A549 treated with AZD9567 at 1 μM for 4 hours (cell line): Measurements from ENCODE around the gene BGLAP. TPM values are rescaled to one million over a fixed set of nuclear protein-coding genes. Genes with fewer than 3 reads are reported as not detected.

ENCODE experiments used
- total RNA-seq: library from RNA; stranded (reverse); fragments of 200-300 nt; extraction: Qiagen RNA extraction; gene quantifications from 5 replicates; pipeline ENCODE4 v1.2.3, GENCODE V29; 2022; ENCODE audit not compliant: insufficient read depth

BGLAP gene
- total RNA-seq = 0.26 to 0.41 TPM (median 0.29 TPM) in 4 of 5 replicates, not detected in the other

DNA sequence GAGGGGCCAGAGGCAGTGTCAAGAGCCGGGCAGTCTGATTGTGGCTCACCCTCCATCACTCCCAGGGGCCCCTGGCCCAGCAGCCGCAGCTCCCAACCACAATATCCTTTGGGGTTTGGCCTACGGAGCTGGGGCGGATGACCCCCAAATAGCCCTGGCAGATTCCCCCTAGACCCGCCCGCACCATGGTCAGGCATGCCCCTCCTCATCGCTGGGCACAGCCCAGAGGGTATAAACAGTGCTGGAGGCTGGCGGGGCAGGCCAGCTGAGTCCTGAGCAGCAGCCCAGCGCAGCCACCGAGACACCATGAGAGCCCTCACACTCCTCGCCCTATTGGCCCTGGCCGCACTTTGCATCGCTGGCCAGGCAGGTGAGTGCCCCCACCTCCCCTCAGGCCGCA lies at the start of gene BGLAP:
TSS of gene BGLAP (plus strand) at position 259 of the 400 bp plus-strand sequence. CDS start at position 307, 48 bp downstream.

DNA sequence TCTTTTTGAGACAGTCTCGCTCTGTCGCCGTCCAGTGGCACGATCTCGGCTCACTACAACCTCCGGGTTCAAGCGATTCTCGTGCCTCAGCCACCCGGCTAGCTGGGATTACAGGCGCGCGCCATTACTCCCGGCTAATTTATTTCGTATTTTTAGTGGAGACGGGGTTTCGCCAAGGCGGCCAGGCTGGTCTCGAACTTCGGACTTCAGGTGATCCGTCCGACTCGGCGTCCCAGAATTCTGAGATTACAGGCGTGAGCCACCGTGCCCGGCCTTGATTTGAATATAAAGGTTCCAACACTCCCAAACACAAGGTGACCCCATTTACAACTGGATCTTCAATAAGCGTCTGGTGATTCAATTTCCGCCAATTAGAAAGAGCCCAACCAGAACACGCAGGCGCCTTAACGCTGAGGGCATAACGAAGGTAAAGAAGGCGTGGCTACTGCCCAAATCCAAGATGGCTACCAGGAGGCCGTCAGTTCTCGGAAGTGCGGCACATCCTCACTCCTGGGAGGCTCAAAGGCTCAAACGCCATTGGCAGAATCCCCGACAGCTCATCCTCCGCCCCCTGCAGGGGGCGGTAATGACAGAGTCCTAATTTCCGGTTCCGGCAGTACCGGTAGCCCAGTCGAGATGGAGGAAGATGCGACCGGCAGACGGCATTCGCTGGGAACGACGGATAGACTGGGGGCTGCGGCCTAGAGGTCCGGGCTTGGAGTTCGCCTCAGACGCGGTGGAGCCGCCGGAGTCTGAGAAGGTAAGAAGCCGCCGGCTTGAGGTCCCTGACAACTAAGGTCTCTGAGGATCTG lies 48.3 kb upstream of the BGLAP start, which contains the start of gene SLC25A44:
TSS of gene SLC25A44 (plus strand) at position 617 of the 812 bp plus-strand sequence. CDS start 5,744 bp downstream, outside the sequence.

DNA sequence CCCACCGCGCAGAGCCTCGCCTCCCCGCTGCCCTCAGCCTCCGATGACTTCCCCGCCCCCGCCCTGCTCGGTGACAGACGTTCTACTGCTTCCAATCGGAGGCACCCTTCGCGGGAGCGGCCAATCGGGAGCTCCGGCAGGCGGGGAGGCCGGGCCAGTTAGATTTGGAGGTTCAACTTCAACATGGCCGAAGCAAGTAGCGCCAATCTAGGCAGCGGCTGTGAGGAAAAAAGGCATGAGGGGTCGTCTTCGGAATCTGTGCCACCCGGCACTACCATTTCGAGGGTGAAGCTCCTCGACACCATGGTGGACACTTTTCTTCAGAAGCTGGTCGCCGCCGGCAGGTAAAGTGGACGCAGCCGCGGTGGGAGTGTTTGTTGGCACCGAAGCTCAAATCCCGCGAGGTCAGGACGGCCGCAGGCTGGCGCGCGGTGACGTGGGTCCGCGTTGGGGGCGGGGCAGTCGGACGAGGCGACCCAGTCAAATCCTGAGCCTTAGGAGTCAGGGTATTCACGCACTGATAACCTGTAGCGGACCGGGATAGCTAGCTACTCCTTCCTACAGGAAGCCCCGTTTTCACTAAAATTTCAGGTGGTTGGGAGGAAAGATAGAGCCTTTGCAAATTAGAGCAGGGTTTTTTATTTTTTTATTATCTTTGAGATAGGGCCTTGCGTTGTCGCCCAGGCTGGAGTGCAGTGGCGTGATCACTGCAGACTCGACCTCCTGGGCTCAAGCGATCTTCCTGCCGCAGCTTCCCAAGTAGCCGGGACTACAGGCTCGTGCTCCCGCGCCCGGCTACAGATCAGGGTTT lies 28.9 kb upstream of the BGLAP start, which contains the start of gene PMF1:
TSS of gene PMF1 (plus strand) at position 175 of the 811 bp plus-strand sequence. CDS start at position 184, 9 bp downstream.

GRCh38 chr1:156247460-156248322 lies 5.7 kb downstream of the BGLAP start, which contains the start of gene PAQR6:
Gene PAQR6 (minus strand): TSS chr1:156248056. CDS start chr1:156246731, 1,325 bp downstream.

DNA sequence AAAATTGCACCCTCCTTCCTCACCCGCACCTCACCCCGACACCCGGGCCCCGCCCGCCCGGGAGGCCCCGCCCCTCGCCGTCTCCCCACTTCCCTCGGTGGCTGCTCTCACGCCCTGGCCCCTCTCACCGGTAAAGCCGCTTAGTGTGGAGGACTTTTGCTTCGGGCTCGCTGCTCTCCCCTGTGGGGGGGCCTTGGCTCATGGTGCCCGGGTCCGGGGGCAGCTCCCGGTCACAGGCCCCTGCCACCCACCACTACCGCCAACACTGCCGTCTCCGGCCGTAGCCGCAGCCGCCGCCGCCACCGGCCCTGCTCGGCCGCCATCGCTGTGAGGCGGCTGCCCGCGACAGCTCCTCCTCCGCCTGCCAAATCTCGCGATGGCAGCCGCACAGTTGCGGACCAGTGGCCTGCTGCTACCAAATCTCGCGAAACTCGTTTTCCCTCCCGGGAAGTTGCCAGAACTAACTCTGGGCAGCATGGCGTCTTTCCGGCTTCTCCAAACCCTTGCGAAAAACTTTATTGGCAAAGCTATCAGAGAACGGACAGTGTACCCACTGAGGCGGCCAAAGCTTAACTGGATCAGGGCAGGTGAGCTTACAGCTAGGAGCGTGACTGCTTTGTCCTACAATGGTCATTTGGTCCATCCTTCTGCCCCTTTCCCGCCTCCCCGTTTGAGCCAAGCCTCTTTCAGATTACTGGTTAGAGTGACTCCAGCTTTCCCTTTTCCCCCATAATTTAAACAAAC lies 40.7 kb downstream of the BGLAP start, which contains the start of gene SMG5:
TSS of gene SMG5 (minus strand) at position 347 of the 744 bp plus-strand sequence. CDS start at position 202, 145 bp downstream.

GRCh38 chr1:156284112-156284511 lies 42.1 kb downstream of the BGLAP start, which contains the start of gene TMEM79:
Gene TMEM79 (plus strand): TSS chr1:156284325. CDS start chr1:156285227, 902 bp downstream.

Other genes with a start within 250 kb of the BGLAP start
- gene SSR2, start 221.2 kb upstream of the BGLAP start, total RNA-seq = 256 to 265 TPM (median 262 TPM) in 5 replicates
- 36.3 to 42.3 TPM (median 39.8 TPM) in 5 replicates for gene UBQLN4, start 188.4 kb upstream of the BGLAP start, total RNA-seq
- 129 to 164 TPM (median 158 TPM) in 5 replicates for gene LAMTOR2, start 187.4 kb upstream of the BGLAP start, total RNA-seq
- not detected in 5 replicates for gene RAB25, start 181.0 kb upstream of the BGLAP start, total RNA-seq
- gene MEX3A, start 159.7 kb upstream of the BGLAP start, total RNA-seq = 0.82 to 2.4 TPM (median 1.4 TPM) in 5 replicates
- gene LMNA, start 127.5 kb upstream of the BGLAP start, total RNA-seq = 534 to 757 TPM (median 712 TPM) in 5 replicates
- gene SEMA4A, start 88.6 kb upstream of the BGLAP start, total RNA-seq = 0.31 to 0.50 TPM (median 0.38 TPM) in 4 of 5 replicates, not detected in the other
- 27.3 to 32.4 TPM (median 30.7 TPM) in 5 replicates for gene SLC25A44, start 48.1 kb upstream of the BGLAP start, total RNA-seq
- 44.2 to 63.0 TPM (median 61.4 TPM) in 5 replicates for gene PMF1, start 29.2 kb upstream of the BGLAP start, total RNA-seq
- gene PAQR6, start 5.9 kb downstream of the BGLAP start, total RNA-seq = 1.5 to 6.6 TPM (median 5.3 TPM) in 5 replicates
- gene SMG5, start 40.6 kb downstream of the BGLAP start, total RNA-seq = 35.1 to 49.4 TPM (median 47.9 TPM) in 5 replicates
- gene TMEM79, start 42.1 kb downstream of the BGLAP start, total RNA-seq = 7.0 to 9.1 TPM (median 8.2 TPM) in 5 replicates
- 40.7 to 44.9 TPM (median 42.6 TPM) in 5 replicates for gene GLMP, start 53.5 kb downstream of the BGLAP start, total RNA-seq
- not detected in 5 replicates for gene VHLL, start 57.1 kb downstream of the BGLAP start, total RNA-seq
- 373 to 424 TPM (median 396 TPM) in 5 replicates for gene CCT3, start 96.1 kb downstream of the BGLAP start, total RNA-seq
- gene TSACC, start 96.3 kb downstream of the BGLAP start, total RNA-seq = 2.2 to 2.8 TPM (median 2.3 TPM) in 4 of 5 replicates, not detected in the other
- gene RHBG, start 127.0 kb downstream of the BGLAP start, total RNA-seq = 0.03 to 0.05 TPM in 2 of 5 replicates, not detected in the others